GM18505 (cell line): ENCODE measurements around the gene CCDC181.

ENCODE experiments used
- ATAC-seq: cut with Tn5 transposase; IDR thresholded peaks from one replicate; pipeline ENCODE4 v1.9.1; 2021; ENCODE audit not compliant: unreplicated experiment
- POLR2A ChIP-seq: IDR thresholded peaks from 4 replicates; pipeline ENCODE4 v1.6.1; 2011; ENCODE audit warnings: borderline replicate concordance; ENCODE audit not compliant: insufficient read depth, insufficient read length; ENCODE audit errors: extremely low read depth

CCDC181 gene

DNA sequence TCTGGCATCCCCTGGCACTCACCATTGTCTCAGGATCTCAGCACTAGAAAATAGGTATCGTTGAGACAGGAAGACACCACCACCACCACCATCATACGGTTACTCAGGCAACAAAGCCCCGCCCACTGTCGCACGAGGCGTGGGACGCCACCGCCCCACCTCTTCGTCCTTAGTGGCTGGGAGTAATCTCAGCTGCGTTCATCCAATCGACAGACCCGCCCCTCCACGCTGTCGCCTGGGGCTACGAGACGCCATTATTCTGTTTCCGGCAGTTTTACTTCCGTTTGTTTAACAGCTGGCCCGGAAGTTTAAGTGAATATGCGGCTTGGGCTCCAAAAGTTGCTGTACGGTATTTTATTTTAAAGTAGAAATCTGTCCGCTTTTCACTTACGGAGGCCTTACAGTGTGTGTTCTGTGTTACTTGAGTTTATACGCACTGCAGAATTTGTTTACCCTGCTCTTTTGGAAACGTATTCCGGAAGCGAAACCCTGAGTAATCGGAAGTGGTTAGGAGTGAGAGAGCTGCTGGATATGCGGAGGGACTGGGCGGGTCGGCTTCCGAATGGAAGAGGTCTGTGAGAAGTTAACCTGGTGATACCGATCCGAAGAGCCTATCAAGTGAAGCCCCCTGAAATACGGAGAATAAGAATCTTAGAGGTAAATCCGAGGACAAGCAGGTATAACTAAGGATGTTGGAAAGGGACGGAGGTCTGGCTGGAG, 59.4 kb downstream of the CCDC181 start, which contains the start of the genes BLZF1 and NME7:
BLZF1 (plus strand) TSS at position 510 of the 720 bp plus-strand sequence. CDS start 1,328 bp downstream, outside the sequence.
NME7 (minus strand) TSS at position 112 of the 720 bp plus-strand sequence; CDS start at position 25, 87 bp downstream.
- ATAC-seq = peak; percentile 97
- TF ChIP-seq POLR2A = peak; percentile 39

DNA sequence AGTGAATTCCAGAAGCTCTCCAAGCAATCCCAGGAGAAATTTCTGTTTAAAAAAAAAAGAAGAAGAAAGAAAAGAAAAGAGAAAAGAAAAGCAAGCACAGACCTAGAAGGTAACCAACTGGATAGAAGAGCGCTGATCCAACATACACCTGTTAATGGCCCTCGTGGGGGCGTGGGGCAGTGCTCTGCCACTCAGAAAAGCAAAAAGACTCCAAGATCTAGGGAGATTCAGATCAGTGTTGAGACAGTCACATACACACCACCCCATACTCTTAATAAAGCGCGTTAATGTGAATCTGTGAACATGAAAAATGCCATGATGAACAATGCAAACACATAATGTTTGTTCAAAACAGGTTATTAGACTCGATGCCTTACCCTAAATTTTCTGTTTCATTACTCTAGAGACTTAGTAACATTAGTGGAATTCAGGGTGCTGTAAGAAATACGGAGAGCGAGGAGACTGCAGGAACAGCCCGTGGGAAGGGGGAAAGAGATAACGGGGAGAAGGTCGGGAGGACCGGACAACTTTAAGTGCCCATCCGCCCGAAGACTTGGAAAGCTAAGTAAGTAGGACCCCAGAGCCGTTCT, 60.1 kb downstream of the CCDC181 start:
- ATAC-seq = no peak
- TF ChIP-seq POLR2A = no peak

DNA sequence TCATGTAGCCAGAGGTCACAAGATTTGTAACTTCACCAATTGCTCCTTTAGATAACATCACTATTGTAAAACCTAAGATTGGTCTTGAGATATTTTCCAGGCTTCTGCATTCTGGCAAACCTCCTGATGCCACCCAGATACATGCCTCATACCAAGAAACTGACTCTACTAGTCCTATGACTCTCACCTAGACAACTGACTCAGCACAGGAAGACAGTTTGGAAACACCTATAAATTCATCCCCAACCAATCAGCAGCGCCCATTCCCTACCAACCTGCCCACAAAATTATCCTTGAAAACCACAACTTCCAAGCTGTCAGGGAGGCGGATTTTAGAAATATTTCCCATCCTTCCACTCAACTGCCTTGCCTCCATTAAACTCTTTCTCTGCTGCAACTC, 62.3 kb downstream of the CCDC181 start:
- no peak for TF ChIP-seq POLR2A
- ATAC-seq = no peak

DNA sequence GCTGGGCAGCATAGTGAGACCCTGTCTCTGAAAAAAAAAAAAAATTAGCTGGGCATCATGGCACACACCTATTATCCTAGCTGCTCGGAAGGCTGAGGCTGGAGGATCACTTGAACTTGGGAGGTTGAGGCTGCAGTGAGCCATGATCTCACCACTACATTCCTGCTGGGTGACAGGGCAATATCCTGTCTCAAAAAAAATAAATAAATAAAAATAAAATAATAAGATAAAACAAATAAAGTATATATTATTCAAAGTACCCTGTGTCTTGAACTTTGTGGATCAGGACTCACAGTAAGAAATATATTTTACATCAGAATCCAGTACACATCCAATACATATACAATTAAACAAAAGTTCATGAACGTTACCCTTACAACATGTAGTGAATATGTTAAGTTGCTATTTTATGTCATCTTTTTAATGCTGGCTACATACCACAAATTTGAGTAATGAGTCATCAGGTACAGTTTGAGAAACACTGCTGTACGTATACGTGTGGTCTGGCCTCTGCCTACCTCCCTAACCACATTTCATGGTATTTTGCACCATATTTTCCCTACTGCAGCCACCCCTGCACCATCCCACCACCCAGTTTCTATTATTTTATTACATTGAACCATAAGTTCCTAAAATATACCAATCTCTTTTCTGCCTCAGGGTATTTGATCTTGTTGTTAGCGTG, 64.1 kb downstream of the CCDC181 start:
- ATAC-seq = peak; percentile 32
- TF ChIP-seq POLR2A = no peak

DNA sequence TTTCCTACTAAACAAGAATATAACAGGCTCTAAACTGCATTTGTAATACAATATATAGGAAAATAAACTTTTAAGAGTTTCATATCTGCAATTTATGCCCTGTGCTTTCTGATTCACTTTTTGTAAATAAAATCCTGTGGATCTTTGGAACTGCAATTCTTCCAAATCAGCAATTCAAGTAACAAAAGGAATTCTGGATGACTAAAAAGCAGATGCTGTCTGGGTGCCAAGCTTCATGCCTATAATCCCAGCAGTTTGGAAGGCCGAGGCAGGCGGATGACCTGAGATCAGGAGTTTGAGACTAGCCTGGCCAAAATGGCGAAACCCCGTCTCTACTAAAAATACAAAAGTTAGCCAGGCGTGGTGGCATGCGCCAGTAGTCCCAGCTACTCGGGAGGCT, 66.0 kb downstream of the CCDC181 start:
- TF ChIP-seq POLR2A = no peak
- no peak for ATAC-seq

DNA sequence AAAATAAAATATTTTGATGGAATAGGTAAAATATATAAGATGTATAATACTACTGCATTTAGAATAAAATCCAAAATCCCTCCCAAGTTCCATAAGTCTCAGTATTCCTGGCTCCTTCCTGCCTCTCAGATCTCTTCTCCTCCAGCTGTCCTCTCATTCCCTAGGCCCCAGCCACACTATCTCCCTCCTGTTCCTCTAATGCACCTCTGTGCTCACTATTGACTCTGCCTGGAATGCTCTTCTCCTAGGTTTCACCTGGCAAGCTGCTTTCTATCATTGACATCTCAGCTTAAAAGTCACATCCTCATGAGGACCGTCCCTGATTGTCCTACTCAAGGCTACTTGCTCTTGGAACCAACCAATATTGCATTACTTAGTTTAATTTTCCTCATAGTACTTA, 66.9 kb downstream of the CCDC181 start:
- ATAC-seq = no peak
- no peak for TF ChIP-seq POLR2A

DNA sequence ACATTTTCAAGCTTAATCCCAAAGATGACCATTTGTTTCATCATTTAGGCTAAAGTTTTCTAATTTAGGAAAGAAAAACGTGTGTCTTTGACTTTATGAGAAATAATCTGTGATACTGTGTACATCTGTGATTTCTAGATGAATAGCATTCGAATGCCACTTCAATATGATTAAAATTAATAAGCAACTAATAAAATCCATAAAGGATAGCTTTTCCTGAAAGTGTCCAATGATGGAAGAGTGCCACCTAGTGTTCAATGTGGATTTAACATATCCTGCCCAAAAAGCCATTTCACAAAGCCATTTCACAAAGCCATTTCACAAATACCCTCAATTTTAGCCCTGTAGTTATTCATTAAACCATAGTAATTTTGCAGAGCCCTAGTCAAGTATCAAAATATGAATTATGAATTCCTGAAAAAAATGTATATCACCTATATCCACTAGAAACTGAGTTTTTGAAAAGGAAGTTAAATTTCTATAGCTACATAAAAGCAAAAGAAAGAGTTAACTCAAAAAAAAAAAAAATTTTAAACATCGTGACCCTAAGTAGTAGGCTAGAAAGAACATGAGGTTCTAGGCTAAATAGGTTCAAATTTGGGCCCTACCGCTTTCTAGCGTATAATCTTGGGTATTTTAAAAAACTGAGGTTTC, 78.8 kb downstream of the CCDC181 start:
- TF ChIP-seq POLR2A = no peak
- ATAC-seq = no peak

DNA sequence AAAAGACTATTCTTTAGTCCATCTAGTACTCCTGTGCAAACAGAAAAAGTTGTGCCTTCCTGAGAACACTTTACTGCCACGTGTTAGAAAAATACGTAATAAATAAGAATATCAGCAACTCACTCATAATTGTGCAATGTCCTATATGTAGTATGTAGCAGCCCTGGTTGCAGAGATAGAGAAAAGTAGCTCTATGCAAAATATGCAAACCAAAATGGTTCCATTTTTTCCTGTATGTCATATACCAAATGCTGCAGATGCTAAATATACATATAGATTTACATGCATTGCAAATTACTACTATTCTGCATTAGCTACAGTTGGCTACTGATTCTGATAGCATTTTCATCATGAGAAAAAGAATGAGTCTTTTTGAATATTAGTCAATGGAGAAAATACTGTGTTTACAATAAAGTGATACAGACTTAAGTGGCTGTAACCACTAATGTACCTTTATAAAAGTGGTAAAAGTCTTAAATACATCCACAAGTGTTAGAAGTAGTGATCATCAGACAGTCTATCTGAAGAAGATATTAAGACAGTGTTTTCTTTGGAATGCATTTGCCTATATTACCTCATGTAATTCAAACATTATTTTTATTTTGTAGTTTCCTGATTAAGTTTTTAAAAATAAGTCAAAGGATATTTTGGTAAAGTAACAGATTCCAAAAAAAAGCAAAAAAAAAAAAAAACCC, 79.4 kb downstream of the CCDC181 start:
- TF ChIP-seq POLR2A = no peak
- no peak for ATAC-seq

DNA sequence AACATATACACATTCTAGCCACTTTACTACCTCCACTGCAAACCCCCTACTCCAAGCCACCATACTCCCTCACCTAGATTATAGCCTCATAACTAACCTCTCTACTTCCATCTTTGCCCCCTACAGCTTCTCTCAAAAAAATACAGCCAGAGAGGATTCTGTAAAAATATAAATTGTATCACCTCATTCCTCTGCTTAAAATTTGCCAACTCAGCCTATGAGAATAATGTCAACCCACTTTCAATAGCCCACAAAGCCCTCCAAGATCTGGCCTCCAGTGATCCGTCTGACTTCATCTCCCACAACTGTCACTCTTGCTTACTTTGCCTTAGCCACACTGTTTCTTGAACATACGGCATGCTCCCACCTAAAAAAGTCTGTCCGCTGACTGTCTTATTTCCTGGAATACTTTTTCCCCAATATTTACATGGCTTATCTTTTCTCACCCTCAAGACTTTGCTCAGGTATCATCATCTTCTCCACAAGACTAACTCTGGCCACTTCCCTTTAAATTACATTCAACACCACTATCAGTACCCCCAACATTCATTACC, 81.2 kb downstream of the CCDC181 start:
- no peak for ATAC-seq

DNA sequence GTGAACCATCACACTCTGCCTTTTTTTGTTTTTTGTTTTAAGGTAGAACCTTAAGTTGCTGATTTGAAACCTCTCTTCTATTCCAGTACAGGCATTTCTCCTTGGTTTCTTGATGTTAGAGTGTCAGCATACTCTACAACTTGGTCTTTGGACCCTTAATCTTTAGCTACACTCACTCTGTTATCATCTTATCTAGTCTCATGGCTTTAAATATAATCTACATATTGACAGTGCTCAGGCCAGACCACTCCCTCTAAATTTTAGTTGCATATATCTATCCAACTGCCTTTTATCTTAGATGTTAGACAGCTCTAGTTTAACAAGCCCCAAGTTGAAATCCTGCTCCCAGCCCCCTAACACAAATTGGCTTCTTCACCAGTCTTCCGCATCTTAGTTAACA, 81.8 kb downstream of the CCDC181 start:
- ATAC-seq = no peak
- no peak for TF ChIP-seq POLR2A

More for the DNA sequence above, 81.2 kb downstream of the CCDC181 start:
- no peak for TF ChIP-seq POLR2A
